Sigmoid colon (tissue), 4 donors: Measurements from ENCODE around the gene SEC24B.

Experiments used
- CTCF ChIP-seq, 4 experiments: fragments of 450-650 bp in 3 of 4; fragments of 200-600 bp in 1 of 4; IDR thresholded peaks; one replicate each; pipeline ENCODE4 v1.5.1; 2016 to 2019; ENCODE audit warnings: antibody characterized with exemption in 4 of 4, mild to moderate bottlenecking in 3 of 4, moderate library complexity in 2 of 4
- POLR2AphosphoS5 ChIP-seq, 4 donors: sonication (generic); formaldehyde crosslinking; IDR thresholded peaks; one replicate each; pipeline ENCODE4 v1.6.1; 2017; ENCODE audit warnings: antibody characterized with exemption in 4 of 4

GRCh38 chr4:109447278-109447677 lies 13.7 kb downstream of the SEC24B start:
- TF ChIP-seq POLR2AphosphoS5 (IDR thresholded peaks at IDR 0.05) (no peak), CTCF (IDR thresholded peaks at IDR 0.05) (no peak)
